Endothelial cell of umbilical vein (primary cell): Measurements from ENCODE around the gene EFHD2. TPM values are rescaled to one million over a fixed set of nuclear protein-coding genes. Genes with fewer than 3 reads are reported as not detected.

Source experiments
- BruUV-seq: library from RNA; stranded (reverse); fragments of 400-500 nt; replicated peaks from 2 replicates; lab custom pipeline; 2021; lab: Mats Ljungman, UMichigan
- CTCF ChIA-PET: fragments of 300-600, 350-600 bp; sonication (Branson Sonifier 250); formaldehyde crosslinking; loops from one replicate; lab custom pipeline; 2021; ENCODE audit warnings: antibody characterized with exemption, inconsistent platforms; lab: Charles Lee
- POLR2A ChIA-PET: fragments of 300-600, 350-600 bp; sonication (Branson Sonifier 250); formaldehyde crosslinking; loops from one replicate; lab custom pipeline; 2021; ENCODE audit warnings: antibody characterized with exemption, inconsistent platforms; lab: Charles Lee
- DNase-seq: peaks from one replicate; pipeline ENCODE4 v3.0.0-alpha.2; 2011; ENCODE audit warnings: low read depth, low spot score
- FAIRE-seq: peaks from 2 replicates; lab custom pipeline; 2011; peaks lifted over from hg19 to GRCh38; lab: Jason Lieb, UNC
- H2AFZ ChIP-seq: 2 replicates; pipeline ENCODE4 v1.6.0; 2012; ENCODE audit warnings: low read depth, low read length, control low read depth, inconsistent platforms
- H3K27ac ChIP-seq: 2 replicates; pipeline ENCODE4 v1.5.1; 2011; ENCODE audit warnings: low read depth, mild to moderate bottlenecking, control low read depth, low read length, moderate library complexity; ENCODE audit not compliant: insufficient read depth
- H3K27me3 ChIP-seq, 2 experiments: 2 replicates each; pipeline versions ENCODE4 v1.6.0 to v1.6.1; 2011; ENCODE audit warnings: low read length in 2 of 2, mixed read lengths in 1 of 2; ENCODE audit not compliant: control insufficient read depth in 2 of 2, insufficient read depth in 2 of 2
- H3K36me3 ChIP-seq, 2 experiments: 2 replicates in 1 of 2; 3 replicates in 1 of 2; pipeline ENCODE4 v1.5.1; 2011; ENCODE audit warnings: low read length in 2 of 2, mild to moderate bottlenecking in 1 of 2, moderate library complexity in 1 of 2; ENCODE audit not compliant: control insufficient read depth in 2 of 2, insufficient read depth in 2 of 2; ENCODE audit errors: extremely low read depth in 1 of 2
- H3K4me1 ChIP-seq: 3 replicates; pipeline ENCODE4 v1.5.1; 2011; ENCODE audit warnings: mild to moderate bottlenecking, low read length; ENCODE audit not compliant: control insufficient read depth, insufficient read depth; ENCODE audit errors: extremely low read depth
- H3K4me2 ChIP-seq: 2 replicates; pipeline ENCODE4 v1.6.1; 2011; ENCODE audit warnings: low read length, control low read depth, mixed read lengths; ENCODE audit not compliant: insufficient read depth
- H3K4me3 ChIP-seq, 3 experiments: fragments of 200-600 bp in 1 of 3; sonication (generic), shearing (Covaris generic) in 1 of 3; replicated peaks in 1 of 3; 2 replicates each; pipeline ENCODE4 v1.5.1; 2011 to 2016; ENCODE audit warnings: control low read depth in 3 of 3, low read length in 3 of 3, mild to moderate bottlenecking in 2 of 3, inconsistent platforms in 1 of 3, low read depth in 1 of 3, moderate library complexity in 1 of 3; ENCODE audit not compliant: insufficient read depth in 1 of 3
- H3K79me2 ChIP-seq: 2 replicates; pipeline ENCODE4 v1.6.0; 2012; ENCODE audit warnings: low read length, inconsistent platforms; ENCODE audit not compliant: control insufficient read depth, insufficient read depth
- H3K9ac ChIP-seq: replicated peaks from 2 replicates; pipeline ENCODE3; 2011; ENCODE audit warnings: low read length, control low read depth; ENCODE audit not compliant: insufficient read depth; ENCODE audit errors: extremely low read depth
- H3K9me1 ChIP-seq: replicated peaks from 3 replicates; pipeline ENCODE4 v1.6.0; 2011; ENCODE audit warnings: mild to moderate bottlenecking, low read length; ENCODE audit not compliant: control insufficient read depth, insufficient read depth; ENCODE audit errors: extremely low read depth
- H3K9me3 ChIP-seq: replicated peaks from 2 replicates; pipeline ENCODE4 v1.5.1; 2012; ENCODE audit warnings: low read length, inconsistent platforms; ENCODE audit not compliant: control insufficient read depth, insufficient read depth
- H4K20me1 ChIP-seq: replicated peaks from 2 replicates; pipeline ENCODE3; 2011; ENCODE audit warnings: mild to moderate bottlenecking, low read length; ENCODE audit not compliant: control insufficient read depth, insufficient read depth; ENCODE audit errors: extremely low read depth
- CTCF ChIP-seq, 2 donors: IDR thresholded peaks; 1 replicate in 1 of 2; 2 replicates in 1 of 2; pipeline ENCODE4 v1.5.1; 2011; ENCODE audit warnings: low read length in 2 of 2, mild to moderate bottlenecking in 2 of 2, moderate library complexity in 2 of 2, control low read depth in 1 of 2, inconsistent platforms in 1 of 2, low read depth in 1 of 2; ENCODE audit not compliant: insufficient read depth in 1 of 2; ENCODE audit errors: extremely low read depth in 1 of 2
- EZH2 ChIP-seq: IDR thresholded peaks from 2 replicates; pipeline ENCODE4 v1.6.1; 2012; ENCODE audit warnings: borderline replicate concordance, low read depth, mild to moderate bottlenecking, moderate library complexity, low read length, inconsistent platforms; ENCODE audit not compliant: severe bottlenecking
- FOS ChIP-seq: IDR thresholded peaks from 2 replicates; pipeline ENCODE4 v1.6.1; 2011; ENCODE audit warnings: mild to moderate bottlenecking, low read length, moderate library complexity, borderline replicate concordance; ENCODE audit not compliant: insufficient read depth
- GATA2 ChIP-seq: IDR thresholded peaks from 2 replicates; pipeline ENCODE4 v1.7.0; 2011; ENCODE audit warnings: low read depth, mild to moderate bottlenecking, moderate library complexity, mixed read lengths, low read length; ENCODE audit not compliant: insufficient read length, insufficient read depth
- JUN ChIP-seq: IDR thresholded peaks from 2 replicates; pipeline ENCODE4 v1.6.1; 2011; ENCODE audit warnings: borderline replicate concordance, low read depth; ENCODE audit not compliant: insufficient read length, insufficient read depth
- MAX ChIP-seq: IDR thresholded peaks from 2 replicates; pipeline ENCODE4 v1.6.1; 2011; ENCODE audit not compliant: insufficient read depth, insufficient read length
- MYC ChIP-seq: IDR thresholded peaks from one replicate; pipeline ENCODE4 v1.6.1; 2011; ENCODE audit warnings: mild to moderate bottlenecking, low read depth, low read length
- POLR2A ChIP-seq: IDR thresholded peaks from 2 replicates; pipeline ENCODE4 v1.6.1; 2012; ENCODE audit warnings: low read depth, mild to moderate bottlenecking, control low read depth, low read length
- POLR2AphosphoS5 ChIP-seq: IDR thresholded peaks from 2 replicates; pipeline ENCODE4 v1.6.1; 2012; ENCODE audit warnings: low read depth, mild to moderate bottlenecking, control low read depth, low read length, moderate library complexity; ENCODE audit not compliant: insufficient read depth
- dilution Hi-C: fragments of 300-500 bp; cut with MboI; formaldehyde crosslinking; loops from one replicate; pipeline ENCODE4 v1.15.0; 2019; ENCODE audit warnings: low sequenced_read_pairs; ENCODE audit not compliant: extremely low pct_ligation_motif_present
- intact Hi-C: fragments of 100-400 bp; cut with micrococcal nuclease; formaldehyde crosslinking; loops from one replicate; pipeline ENCODE4 v1.10.0; 2022
- polyA plus RNA-seq, 4 experiments: library from polyadenylated mRNA; depleted of rRNA in 3 of 4; stranded (reverse) in 3 of 4; unstranded in 1 of 4; fragments of >200 nt; gene quantifications; 2 replicates each; pipeline versions ENCODE4 v1.2.1 to v1.2.3, GENCODE V29; 2011 to 2012; ENCODE audit warnings: missing spikeins in 1 of 4
- total RNA-seq: library from RNA; stranded (reverse); gene quantifications from 2 replicates; pipeline ENCODE4 v1.2.3, GENCODE V29; 2021

The EFHD2 gene
- total and polyA plus RNA-seq, 2 donors (not counting 3 experiments of a cell fraction or from before 2014, with no cell fraction given), result 50.2 to 73.5 TPM

DNA sequence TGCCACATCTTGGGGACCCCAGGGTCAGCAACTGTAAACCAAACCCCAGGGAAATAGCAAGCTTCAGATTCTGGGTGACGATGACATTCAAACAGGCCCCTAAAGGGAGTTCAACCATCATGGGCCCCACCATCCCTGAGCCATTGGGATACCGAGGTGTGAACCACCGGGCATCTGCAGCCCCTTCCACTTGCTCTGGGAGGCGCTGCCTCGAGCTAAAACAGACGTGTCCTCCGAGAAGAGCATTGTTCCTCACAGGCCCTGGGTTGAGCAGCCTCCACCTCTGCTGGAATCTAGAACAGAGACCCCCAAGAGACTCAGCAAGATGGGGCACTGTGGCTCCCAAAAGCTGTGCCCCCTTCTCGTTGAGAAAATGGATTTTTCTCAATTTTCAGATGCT, 19.0 kb upstream of the EFHD2 start:
- Histone ChIP-seq H3K79me2 (no peaks in the 10 kb centered on the region), H3K4me1 (no peaks in the 10 kb centered on the region), H3K4me3 (no peak overlapping the region), H3K4me2 (no peak overlapping the region), H3K9ac (no peak overlapping the region), H3K27ac (no peak overlapping the region), H3K27me3 (peaks cover 0 to 3% of the 10 kb centered on the region in 2 experiments), H3K9me3 (no peaks in the 10 kb centered on the region), H3K9me1 (no peaks in the 10 kb centered on the region), H3K36me3 (no peaks in the 10 kb centered on the region), H2AFZ (no peak overlapping the region), H4K20me1 (no peaks in the 10 kb centered on the region)
- CTCF ChIA-PET, result interaction anchor here (0.6 to 1.0 kb wide), 2 partner anchors 12 to 113 kb away, joined by 3 read pairs; no protein-coding TSS in a partner anchor
- no peak for FAIRE-seq
- BruUV-seq, result no TSS peak
- intact Hi-C loops, result loop anchor here (2.0 kb wide), 1 partner anchor 18 kb away; the partner anchor contains the start of gene EFHD2
- no peak for DNase-seq
- POLR2A ChIA-PET, result no interaction called here
- TF ChIP-seq CTCF (IDR thresholded peaks at IDR 0.05; ENCODE audit: extremely low read depth in 1 of 2, insufficient read depth in 1 of 2, low read depth in 1 of 2, low read length in 2 of 2) (no peak), POLR2AphosphoS5 (no peak), FOS (no peak), GATA2 (no peak), EZH2 (no peak), MYC (no peak), JUN (no peak), POLR2A (no peak), MAX (no peak)
- dilution Hi-C loops, result no loop called here
